NOMO-1 treated with dmso at 0.1 percent for 144 hours (cell line): ENCODE results near the gene VEGFD.
A peak's percentile ranks its signal among the peaks of the same experiment; 100 is the strongest.

Experiments
- DNase-seq: peaks from one replicate; lab custom pipeline; 2025; ENCODE audit not compliant: unreplicated experiment; lab: John Stamatoyannopoulos, UW

The VEGFD gene

DNA sequence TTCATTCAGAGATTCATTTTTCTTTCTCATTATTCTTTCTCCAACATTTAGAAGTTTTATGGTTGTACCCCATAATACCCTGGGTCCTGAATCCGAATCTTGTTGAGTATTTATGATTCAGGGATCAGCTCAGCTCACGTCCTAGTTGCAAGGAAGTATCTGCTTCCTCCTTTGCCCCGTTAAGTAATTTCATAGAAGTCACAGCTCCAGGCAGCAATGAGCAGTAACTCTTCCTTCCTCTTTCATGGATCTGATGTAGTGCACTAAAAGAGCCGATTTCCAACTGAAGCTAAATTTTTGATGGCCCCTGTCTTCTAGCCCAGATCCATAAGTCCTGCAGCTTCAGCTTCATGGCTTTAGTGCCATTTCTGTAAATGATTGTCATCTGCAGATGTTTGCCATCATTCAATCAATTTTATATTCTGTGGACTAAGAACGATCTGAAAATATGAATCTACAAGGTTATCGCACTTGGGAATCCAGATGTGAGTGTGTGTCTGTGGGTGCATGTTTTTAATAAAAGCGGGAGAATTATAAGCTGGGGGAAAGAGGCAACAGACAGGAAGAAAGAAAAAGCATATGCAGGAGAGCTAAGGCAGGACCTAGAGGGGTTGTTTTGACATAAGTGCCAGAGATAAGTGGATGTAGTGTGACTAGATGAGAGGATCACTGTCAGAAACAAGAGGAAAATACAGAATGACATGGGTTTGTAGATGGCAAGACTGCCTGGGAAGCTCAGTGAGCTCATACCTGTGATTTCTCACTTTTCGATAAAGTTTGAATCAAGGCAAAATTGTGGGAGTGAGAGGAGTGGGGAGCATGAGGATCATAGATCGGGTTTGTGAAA, 17.5 kb downstream of the VEGFD start:
- DNase-seq, result peak; percentile 66

- DNase-seq, result no peak
These were observed 24.5 kb downstream of the VEGFD start for GRCh38 chrX:15359701-15360100.

GRCh38 chrX:15358533-15358932, 25.7 kb downstream of the VEGFD start:
- DNase-seq, result no peak

DNA sequence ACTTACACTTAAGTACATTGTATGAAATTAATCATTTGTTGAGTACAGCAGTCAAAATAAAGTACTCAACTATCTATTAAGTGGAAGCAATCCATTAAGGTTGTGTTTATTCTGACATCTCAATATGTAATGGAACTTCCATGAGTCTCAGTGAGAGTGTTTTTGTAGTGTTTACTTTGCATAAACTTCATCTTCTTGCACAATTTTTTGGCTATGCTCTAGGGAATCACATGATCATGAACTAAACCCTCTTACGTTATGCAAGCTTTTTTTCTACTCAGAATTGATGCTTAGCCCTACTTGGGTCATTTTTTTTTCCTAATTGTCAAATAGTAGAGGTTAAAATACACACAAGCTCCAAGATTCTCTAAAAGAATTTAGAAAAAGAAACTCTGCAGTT, 27.8 kb downstream of the VEGFD start:
- DNase-seq, result no peak

- no peak for DNase-seq
These were observed 33.8 kb downstream of the VEGFD start for GRCh38 chrX:15350329-15350996.

- peak; percentile 9 for DNase-seq
These were observed 35.2 kb downstream of the VEGFD start for GRCh38 chrX:15349046-15349445.

DNA sequence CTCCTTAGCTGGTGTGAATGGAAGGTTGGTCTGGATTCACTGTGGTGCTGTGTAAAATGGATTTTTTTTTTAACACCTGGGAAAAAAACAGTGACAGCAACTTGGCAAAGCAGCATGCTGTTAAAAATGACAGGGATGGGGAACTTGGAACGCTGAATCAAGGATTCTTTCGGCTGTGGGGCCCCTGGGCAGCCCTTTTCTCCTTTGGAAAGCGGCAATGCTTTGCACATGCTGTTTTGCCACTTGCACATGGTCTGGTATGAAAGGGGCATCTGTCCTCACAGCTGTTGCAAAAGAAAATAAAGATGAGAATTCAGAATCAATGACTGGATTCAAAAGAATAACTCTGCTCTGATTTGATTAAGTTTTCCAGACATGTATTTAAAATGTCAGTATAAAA, 38.2 kb downstream of the VEGFD start:
- DNase-seq, result no peak

DNA sequence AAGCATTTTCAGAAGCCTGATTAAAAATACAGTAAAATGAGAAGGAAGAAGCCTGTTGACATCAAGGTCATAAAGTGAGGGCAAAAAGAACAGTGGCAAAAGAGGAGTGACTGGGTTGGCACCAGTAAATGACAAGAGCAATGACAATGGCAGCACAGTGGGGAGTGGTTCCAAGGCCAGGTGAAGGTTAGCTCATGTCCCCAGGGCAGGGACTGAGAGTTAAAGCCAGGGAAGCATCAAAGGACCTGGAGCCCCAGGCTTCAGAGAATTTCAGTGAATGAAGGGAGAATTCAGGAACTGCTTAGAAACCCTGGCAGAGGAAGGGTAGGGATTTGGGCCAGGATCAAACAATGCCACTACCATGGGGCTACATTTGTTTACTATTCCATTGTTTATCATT, 40.1 kb downstream of the VEGFD start:
- no peak for DNase-seq

DNA sequence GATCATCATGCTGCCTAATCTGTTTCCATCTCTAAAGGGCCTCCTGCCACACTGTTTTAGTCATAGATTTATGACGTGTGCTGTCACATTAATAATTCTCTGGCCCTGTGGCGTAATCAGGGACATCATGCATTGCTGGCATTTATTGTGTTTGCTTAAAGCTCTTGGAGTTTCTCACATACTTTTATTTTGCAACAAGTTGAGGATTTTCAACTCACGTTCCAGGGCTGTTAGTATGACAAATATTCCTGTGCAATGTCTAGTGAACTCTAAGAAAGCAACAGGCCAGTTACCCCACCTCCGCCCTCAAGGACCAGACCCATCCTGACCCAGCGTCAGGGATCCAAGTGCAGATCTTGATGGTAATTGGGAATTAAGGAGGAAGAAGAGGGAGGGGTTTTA, 41.1 kb downstream of the VEGFD start:
- DNase-seq, result no peak

DNA sequence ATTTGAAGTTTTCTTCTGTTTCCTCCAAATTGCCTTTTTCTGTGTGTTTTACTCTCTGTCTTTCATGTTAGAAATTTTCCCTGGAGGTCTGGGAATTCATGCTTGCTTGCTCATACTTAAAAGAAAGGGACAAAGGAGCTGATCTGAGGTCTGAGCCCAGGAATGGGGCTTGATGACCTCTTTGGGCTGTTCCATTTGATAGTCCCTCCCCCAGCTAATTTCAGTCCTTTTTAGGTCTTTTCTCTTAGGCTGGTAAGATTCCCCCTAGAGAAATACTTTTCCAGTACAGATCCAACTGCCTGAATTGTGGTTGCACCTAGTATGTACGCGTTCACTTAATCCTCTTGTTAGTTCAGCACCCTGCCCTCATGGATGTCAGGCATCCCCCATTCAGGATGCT, 43.3 kb downstream of the VEGFD start:
- no peak for DNase-seq

DNA sequence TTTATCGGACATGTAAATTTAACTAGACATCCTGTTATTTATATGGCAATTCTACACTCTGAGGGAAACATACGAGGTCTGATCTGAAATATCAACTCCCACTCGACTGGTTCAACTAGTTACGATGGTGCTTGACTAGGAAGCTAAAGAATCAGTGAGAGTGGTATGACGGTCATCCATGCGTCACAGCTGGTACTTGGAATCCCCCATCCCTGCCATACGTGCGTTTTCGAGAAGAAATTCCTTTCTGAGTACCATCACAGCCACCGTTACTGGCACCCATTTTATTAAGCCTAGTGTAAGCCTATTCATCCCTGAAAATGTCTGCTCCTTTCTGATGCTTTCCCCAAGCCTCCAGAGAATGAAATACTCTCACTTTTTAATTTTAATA, 48.2 kb downstream of the VEGFD start:
- DNase-seq, result no peak

DNA sequence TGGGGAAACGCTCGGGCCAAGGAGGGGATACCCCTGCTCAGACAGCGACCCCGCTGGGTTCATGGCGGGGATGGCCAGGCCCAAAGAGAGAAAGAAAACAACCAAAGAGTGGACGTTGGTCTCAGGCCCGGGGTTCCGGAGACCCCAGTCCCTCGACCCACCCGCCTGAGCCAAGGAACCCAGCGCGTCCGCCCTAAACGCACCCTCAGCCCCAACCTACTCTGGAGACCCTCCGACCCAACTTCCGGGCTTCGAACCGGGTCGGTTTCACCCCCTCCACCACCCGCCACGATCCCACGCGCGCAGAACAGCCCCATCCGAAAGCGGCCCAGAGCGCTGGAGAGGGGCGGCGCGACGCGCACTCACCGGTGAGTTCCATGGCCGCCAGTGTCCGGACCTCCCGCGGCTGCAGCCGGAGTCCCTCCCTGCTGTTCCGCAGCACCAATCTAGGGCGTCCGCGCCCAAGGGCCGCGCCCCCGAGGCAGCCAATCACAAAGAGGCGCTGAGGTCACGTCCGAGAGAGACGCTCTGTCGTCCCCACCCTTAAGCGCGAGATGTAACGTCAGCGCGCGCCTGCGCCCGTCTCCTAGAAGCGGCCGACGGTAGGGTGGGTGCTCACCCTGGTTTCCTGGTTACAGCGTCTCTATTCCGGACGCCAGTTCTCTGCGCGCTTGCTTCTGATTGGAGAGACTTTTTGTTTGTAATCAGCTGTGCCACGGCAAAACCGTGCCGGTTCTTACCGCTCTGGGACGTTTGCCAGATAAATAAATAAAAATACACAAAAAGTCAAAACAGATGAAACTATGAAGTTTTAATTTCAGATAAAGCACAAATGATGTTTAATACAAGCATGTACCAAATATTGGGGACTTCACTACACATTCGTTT, 48.8 kb downstream of the VEGFD start, which contains the start of gene PIGA:
TSS of gene PIGA (minus strand) at position 389 of the 888 bp plus-strand sequence. CDS start 3,593 bp downstream, outside the sequence.
- DNase-seq, result peak; percentile 90

DNA sequence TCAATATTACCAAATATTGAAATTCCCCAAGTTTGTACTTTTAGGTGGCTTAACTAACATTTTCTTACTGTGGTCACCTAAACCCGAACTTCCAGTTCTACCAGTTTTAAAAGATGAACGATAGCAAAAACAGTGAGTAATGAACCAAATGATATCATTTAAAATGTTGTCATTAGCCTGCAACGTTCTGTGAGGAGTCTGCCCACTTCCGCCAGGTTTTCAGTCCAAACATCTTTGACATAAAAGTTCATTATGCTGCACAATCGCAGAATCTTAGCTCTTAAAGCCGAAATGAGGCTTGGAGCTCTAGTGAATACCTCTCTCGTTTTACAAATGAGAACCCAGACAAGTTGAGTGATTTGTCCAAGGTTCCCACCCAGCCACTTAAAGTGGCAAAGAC, 49.7 kb downstream of the VEGFD start:
- DNase-seq, result no peak

GRCh38 chrX:15328821-15329220, 55.4 kb downstream of the VEGFD start:
- DNase-seq, result no peak

- DNase-seq, result no peak
These were observed 56.1 kb downstream of the VEGFD start for GRCh38 chrX:15328131-15328530.

- no peak for DNase-seq
These were observed 61.7 kb downstream of the VEGFD start for GRCh38 chrX:15322472-15322871.

- DNase-seq, result no peak
These were observed 62.1 kb downstream of the VEGFD start for GRCh38 chrX:15322072-15322471.

DNA sequence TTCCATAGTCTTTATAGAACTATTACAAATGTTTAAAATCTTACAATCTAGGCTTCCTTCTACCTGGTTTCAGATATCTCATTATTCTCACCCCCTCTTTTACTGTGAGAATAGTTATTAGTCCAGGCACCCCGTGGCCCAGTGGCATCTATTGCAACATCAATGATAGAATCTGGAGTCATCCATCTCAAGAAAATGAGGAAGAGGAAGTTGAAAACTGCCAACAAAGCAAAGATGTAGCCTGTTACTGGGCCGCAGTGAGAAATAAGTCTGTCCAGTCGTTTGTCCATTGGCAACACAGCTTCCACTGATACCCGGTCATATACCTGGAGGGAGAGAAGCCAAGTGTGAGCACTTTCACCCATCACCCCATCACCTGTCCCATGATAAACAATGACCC, 62.8 kb downstream of the VEGFD start:
- DNase-seq, result peak; percentile 38

- no peak for DNase-seq
These were observed 63.9 kb downstream of the VEGFD start for GRCh38 chrX:15320297-15320696.

- DNase-seq, result no peak
These were observed 65.1 kb downstream of the VEGFD start for GRCh38 chrX:15319075-15319474.

DNA sequence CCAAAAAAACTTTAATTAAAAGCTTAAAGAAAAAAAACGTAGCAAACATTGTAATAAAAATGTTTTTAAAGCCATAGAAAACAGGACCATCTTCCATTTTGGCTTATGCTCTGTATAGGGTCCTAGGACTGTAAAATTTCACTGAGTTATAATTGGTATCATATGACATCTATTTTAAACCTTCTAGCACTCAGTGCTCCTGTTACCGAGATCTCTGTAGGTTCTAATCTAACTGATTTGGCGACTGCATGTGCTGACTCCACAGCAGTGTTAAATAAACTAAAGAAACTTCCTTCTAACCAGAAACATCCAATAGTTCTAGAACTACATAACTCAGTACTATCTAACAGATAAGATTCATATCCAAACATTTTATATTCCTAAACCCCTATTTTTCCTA, 68.7 kb downstream of the VEGFD start, which contains the start of gene ASB11:
TSS of gene ASB11 (minus strand) at position 132 of the 400 bp plus-strand sequence. CDS start at position 97, 35 bp downstream.
- no peak for DNase-seq
